HepG2 (cell line): Measurements from ENCODE around the gene S1PR2. TPM values are rescaled to one million over a fixed set of nuclear protein-coding genes. Genes with fewer than 3 reads are reported as not detected.
A peak's percentile ranks its signal among the peaks of the same experiment; 100 is the strongest.

Source experiments
- ATAD3A ChIP-seq: sonication (generic); formaldehyde crosslinking; IDR thresholded peaks from 2 replicates; pipeline ENCODE4 v1.4.0; 2020; ENCODE audit warnings: missing genetic modification reagents
- BRD4 ChIP-seq: sonication (generic); formaldehyde crosslinking; IDR thresholded peaks from 2 replicates; pipeline ENCODE4 v1.4.0; 2020; ENCODE audit warnings: missing genetic modification reagents
- CEBPB ChIP-seq: IDR thresholded peaks from 2 replicates; pipeline ENCODE4 v1.6.1; 2011; ENCODE audit warnings: low read depth, low read length, improper control_type of control experiment, borderline replicate concordance
- EZH2 ChIP-seq: conservative IDR thresholded peaks from 2 replicates; pipeline ENCODE4 v1.6.1; 2012; ENCODE audit warnings: mild to moderate bottlenecking, low read depth, low read length, moderate library complexity
- IKZF1 ChIP-seq: fragments of 450-650 bp; IDR thresholded peaks from 2 replicates; pipeline ENCODE4 v1.7.1; 2016
- JARID2 ChIP-seq: sonication (generic); formaldehyde crosslinking; IDR thresholded peaks from 2 replicates; pipeline ENCODE4 v1.8.1; 2023; ENCODE audit warnings: missing genetic modification reagents, inconsistent platforms; ENCODE audit not compliant: insufficient replicate concordance
- MBNL3 ChIP-seq: fragments of 250-450 bp; sonication (Bioruptor Pico); conservative IDR thresholded peaks from 2 replicates; pipeline ENCODE4 v1.8.0; 2022; ENCODE audit warnings: mild to moderate bottlenecking, inconsistent platforms
- MED8 ChIP-seq: sonication (generic); formaldehyde crosslinking; IDR thresholded peaks from 2 replicates; pipeline ENCODE4 v1.8.1; 2023; ENCODE audit warnings: mild to moderate bottlenecking, missing genetic modification reagents; ENCODE audit not compliant: insufficient replicate concordance
- MZF1 ChIP-seq: sonication (generic); formaldehyde crosslinking; IDR thresholded peaks from 2 replicates; pipeline ENCODE4 v1.8.1; 2023; ENCODE audit warnings: mild to moderate bottlenecking, missing genetic modification reagents, borderline replicate concordance
- POLR2A ChIP-seq, 2 experiments: IDR thresholded peaks; 2 replicates each; pipeline ENCODE4 v1.6.1; 2011; ENCODE audit warnings: low read depth in 2 of 2, low read length in 2 of 2, mild to moderate bottlenecking in 1 of 2, moderate library complexity in 1 of 2; ENCODE audit not compliant: insufficient read depth in 1 of 2
- RCOR2 ChIP-seq: IDR thresholded peaks from 2 replicates; pipeline ENCODE4 v1.6.1; 2016; ENCODE audit warnings: missing biosample characterization, missing genetic modification reagents
- SAP130 ChIP-seq: IDR thresholded peaks from 2 replicates; pipeline ENCODE4 v1.6.1; 2016; ENCODE audit warnings: low read depth
- SOX5 ChIP-seq: IDR thresholded peaks from 2 replicates; pipeline ENCODE4 v1.6.1; 2016; ENCODE audit warnings: borderline replicate concordance
- SP5 ChIP-seq: IDR thresholded peaks from 2 replicates; pipeline ENCODE4 v1.6.1; 2016; ENCODE audit warnings: low read depth, borderline replicate concordance
- TP53 ChIP-seq: sonication (generic); formaldehyde crosslinking; conservative IDR thresholded peaks from 2 replicates; pipeline ENCODE4 v1.4.0; 2020; ENCODE audit warnings: missing genetic modification reagents
- ZFP36L2 ChIP-seq: sonication (generic); formaldehyde crosslinking; IDR thresholded peaks from 2 replicates; pipeline ENCODE4 v1.4.0; 2020; ENCODE audit warnings: missing genetic modification reagents
- ZNF235 ChIP-seq: sonication (generic); formaldehyde crosslinking; IDR thresholded peaks from 2 replicates; pipeline ENCODE4 v1.8.1; 2023; ENCODE audit warnings: mild to moderate bottlenecking, missing genetic modification reagents, borderline replicate concordance
- ZNF501 ChIP-seq: sonication (generic); formaldehyde crosslinking; IDR thresholded peaks from 2 replicates; pipeline ENCODE4 v1.5.1; 2020; ENCODE audit warnings: mild to moderate bottlenecking, moderate library complexity, missing genetic modification reagents
- ZNF563 ChIP-seq: sonication (generic); formaldehyde crosslinking; IDR thresholded peaks from 2 replicates; pipeline ENCODE4 v1.8.0; 2022; ENCODE audit warnings: mild to moderate bottlenecking, moderate library complexity, missing genetic modification reagents
- ZNF607 ChIP-seq: sonication (generic); formaldehyde crosslinking; IDR thresholded peaks from 2 replicates; pipeline ENCODE4 v1.5.1; 2020; ENCODE audit warnings: missing genetic modification reagents, mild to moderate bottlenecking, borderline replicate concordance
- ZNF761 ChIP-seq: sonication (generic); formaldehyde crosslinking; conservative IDR thresholded peaks from 2 replicates; pipeline ENCODE4 v1.4.0; 2020; ENCODE audit warnings: mild to moderate bottlenecking, missing genetic modification reagents
- ZNF772 ChIP-seq: sonication (generic); formaldehyde crosslinking; IDR thresholded peaks from 2 replicates; pipeline ENCODE4 v1.5.0; 2020; ENCODE audit warnings: mild to moderate bottlenecking, missing genetic modification reagents
- ZNF816 ChIP-seq: sonication (generic); formaldehyde crosslinking; IDR thresholded peaks from 2 replicates; pipeline ENCODE4 v1.8.0; 2022; ENCODE audit warnings: missing genetic modification reagents, mild to moderate bottlenecking, borderline replicate concordance
- ZSCAN21 ChIP-seq: sonication (generic); formaldehyde crosslinking; IDR thresholded peaks from 2 replicates; pipeline ENCODE4 v1.8.0; 2022; ENCODE audit warnings: mild to moderate bottlenecking, missing genetic modification reagents, moderate library complexity, borderline replicate concordance
- polyA plus RNA-seq, 8 experiments: library from polyadenylated mRNA; depleted of rRNA in 3 of 8; stranded (reverse) in 7 of 8; unstranded in 1 of 8; fragments of >200 nt; fragmentation: Illumina TruSeq in 4 of 8; extraction: Trizol in 4 of 8; gene quantifications; 2 replicates each; pipeline versions ENCODE4 v1.2.1 to v1.2.3, GENCODE V29; 2011 to 2016; ENCODE audit warnings: low read depth in 4 of 8, missing spikeins in 1 of 8, mixed read lengths in 1 of 8; ENCODE audit not compliant: insufficient read depth in 1 of 8
- total RNA-seq, 5 experiments: library from RNA; depleted of rRNA; stranded (reverse); fragments of >200 nt; fragmentation: Illumina TruSeq; extraction: Trizol; gene quantifications; 2 replicates each; pipeline ENCODE4 v1.2.3, GENCODE V29; 2016; ENCODE audit warnings: low read depth in 1 of 5
- TF ChIP-seq, protein P1 (sequence below): sonication (generic); formaldehyde crosslinking; IDR thresholded peaks from 2 replicates; pipeline ENCODE4 v1.9.0; 2021; ENCODE audit warnings: missing genetic modification reagents, mild to moderate bottlenecking, borderline replicate concordance
- TF ChIP-seq, protein P2 (sequence below): sonication (generic); formaldehyde crosslinking; IDR thresholded peaks from 2 replicates; pipeline ENCODE4 v1.5.1; 2020; ENCODE audit warnings: missing genetic modification reagents, mild to moderate bottlenecking, borderline replicate concordance
- TF ChIP-seq, protein P3 (sequence below): sonication (generic); formaldehyde crosslinking; IDR thresholded peaks from 2 replicates; pipeline ENCODE4 v1.4.0; 2020; ENCODE audit warnings: missing genetic modification reagents, mild to moderate bottlenecking, borderline replicate concordance
- TF ChIP-seq, protein P4 (sequence below): sonication (generic); formaldehyde crosslinking; IDR thresholded peaks from 2 replicates; pipeline ENCODE4 v1.5.0; 2020; ENCODE audit warnings: missing genetic modification reagents

Gene S1PR2
- total and polyA plus RNA-seq, 2 of the 13 experiments (the other 11 are each of a cell fraction or from before 2014, with no cell fraction given), result 0.91 to 1.3 TPM

DNA sequence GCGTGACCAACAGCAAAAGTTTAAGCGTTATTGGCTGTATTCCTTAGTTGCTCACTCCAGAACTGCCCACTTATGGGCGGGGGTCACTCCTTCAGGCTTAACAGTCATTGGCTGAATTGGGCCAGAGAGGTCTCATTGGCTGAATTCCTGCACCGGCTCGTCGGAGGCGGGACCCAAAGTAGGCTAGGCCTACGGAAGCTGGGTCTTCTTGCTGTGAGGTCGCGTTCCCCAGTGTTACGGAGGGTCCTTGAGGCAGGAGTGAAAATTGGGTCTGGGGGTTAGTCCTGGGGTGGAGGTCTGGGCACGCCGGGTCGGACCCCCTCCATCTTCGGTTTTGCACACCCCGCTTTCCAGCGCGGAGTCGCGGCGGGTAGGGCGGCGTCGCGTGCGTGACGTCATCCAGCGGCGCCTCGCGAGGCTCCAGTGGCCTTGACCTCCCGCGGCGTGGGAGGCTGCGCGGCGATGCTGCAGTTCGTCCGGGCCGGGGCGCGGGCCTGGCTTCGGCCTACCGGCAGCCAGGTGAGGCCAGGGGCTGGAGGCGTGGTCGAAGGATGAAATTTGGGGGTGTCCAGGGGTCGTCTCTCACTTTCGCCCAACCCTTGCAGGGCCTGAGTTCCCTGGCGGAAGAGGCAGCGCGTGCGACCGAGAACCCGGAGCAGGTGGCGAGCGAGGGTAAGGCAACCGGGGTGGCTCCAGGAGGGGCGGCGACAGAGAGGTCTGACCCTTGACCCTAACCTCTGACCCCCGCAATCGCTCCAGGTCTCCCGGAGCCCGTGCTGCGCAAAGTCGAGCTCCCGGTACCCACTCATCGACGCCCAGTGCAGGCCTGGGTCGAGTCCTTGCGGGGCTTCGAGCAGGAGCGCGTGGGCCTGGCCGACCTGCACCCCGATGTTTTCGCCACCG, 20.9 kb upstream of the S1PR2 start, which contains the start of gene MRPL4 (continued):
- TF ChIP-seq, protein P1, sequence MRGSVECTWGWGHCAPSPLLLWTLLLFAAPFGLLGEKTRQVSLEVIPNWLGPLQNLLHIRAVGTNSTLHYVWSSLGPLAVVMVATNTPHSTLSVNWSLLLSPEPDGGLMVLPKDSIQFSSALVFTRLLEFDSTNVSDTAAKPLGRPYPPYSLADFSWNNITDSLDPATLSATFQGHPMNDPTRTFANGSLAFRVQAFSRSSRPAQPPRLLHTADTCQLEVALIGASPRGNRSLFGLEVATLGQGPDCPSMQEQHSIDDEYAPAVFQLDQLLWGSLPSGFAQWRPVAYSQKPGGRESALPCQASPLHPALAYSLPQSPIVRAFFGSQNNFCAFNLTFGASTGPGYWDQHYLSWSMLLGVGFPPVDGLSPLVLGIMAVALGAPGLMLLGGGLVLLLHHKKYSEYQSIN (CRISPR knock-in tag), result no peak
- peak; percentile 81 for TF ChIP-seq ZNF772
- peak; percentile 93 for TF ChIP-seq ZNF501
- TF ChIP-seq, protein P2, sequence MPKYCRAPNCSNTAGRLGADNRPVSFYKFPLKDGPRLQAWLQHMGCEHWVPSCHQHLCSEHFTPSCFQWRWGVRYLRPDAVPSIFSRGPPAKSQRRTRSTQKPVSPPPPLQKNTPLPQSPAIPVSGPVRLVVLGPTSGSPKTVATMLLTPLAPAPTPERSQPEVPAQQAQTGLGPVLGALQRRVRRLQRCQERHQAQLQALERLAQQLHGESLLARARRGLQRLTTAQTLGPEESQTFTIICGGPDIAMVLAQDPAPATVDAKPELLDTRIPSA (CRISPR knock-in tag), result no peak
- no peak for TF ChIP-seq ZFP36L2 (CRISPR knock-in tag)
- peak; percentile 52 for TF ChIP-seq SP5 (CRISPR knock-in tag)
- TF ChIP-seq ZNF607 (CRISPR knock-in tag), result 0 out of 2 replicates have a peak, but pooled peaks have one; percentile 62
- TF ChIP-seq BRD4 (CRISPR knock-in tag), result peak; percentile 91
- TF ChIP-seq, protein P3, sequence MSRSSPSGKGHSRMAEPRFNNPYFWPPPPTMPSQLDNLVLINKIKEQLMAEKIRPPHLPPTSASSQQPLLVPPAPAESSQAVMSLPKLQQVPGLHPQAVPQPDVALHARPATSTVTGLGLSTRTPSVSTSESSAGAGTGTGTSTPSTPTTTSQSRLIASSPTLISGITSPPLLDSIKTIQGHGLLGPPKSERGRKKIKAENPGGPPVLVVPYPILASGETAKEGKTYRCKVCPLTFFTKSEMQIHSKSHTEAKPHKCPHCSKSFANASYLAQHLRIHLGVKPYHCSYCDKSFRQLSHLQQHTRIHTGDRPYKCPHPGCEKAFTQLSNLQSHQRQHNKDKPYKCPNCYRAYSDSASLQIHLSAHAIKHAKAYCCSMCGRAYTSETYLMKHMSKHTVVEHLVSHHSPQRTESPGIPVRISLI, result no peak
- peak; percentile 98 for TF ChIP-seq SAP130 (CRISPR knock-in tag)
- no peak for TF ChIP-seq SOX5 (CRISPR knock-in tag)
- TF ChIP-seq POLR2A (IDR thresholded peaks at IDR 0.05; ENCODE audit: insufficient read depth in 1 of 2, low read depth in 2 of 2, low read length in 2 of 2), result peak; percentile 81 to 87
- no peak for TF ChIP-seq TP53 (CRISPR knock-in tag)
- TF ChIP-seq IKZF1, result no peak
- no peak for TF ChIP-seq JARID2 (CRISPR knock-in tag)
- no peak for TF ChIP-seq ZNF761 (CRISPR knock-in tag)
- TF ChIP-seq CEBPB, result no peak
- peak; percentile 88; the same call in 1 of the 2 replicates for TF ChIP-seq ZSCAN21 (CRISPR knock-in tag)
- no peak for TF ChIP-seq EZH2
- TF ChIP-seq MBNL3 (CRISPR knock-in tag), result no peak
- no peak; the same call in 1 of the 2 replicates for TF ChIP-seq ATAD3A
- TF ChIP-seq, protein P4, sequence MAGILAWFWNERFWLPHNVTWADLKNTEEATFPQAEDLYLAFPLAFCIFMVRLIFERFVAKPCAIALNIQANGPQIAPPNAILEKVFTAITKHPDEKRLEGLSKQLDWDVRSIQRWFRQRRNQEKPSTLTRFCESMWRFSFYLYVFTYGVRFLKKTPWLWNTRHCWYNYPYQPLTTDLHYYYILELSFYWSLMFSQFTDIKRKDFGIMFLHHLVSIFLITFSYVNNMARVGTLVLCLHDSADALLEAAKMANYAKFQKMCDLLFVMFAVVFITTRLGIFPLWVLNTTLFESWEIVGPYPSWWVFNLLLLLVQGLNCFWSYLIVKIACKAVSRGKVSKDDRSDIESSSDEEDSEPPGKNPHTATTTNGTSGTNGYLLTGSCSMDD, result no peak
- TF ChIP-seq RCOR2 (CRISPR knock-in tag), result 0 out of 2 replicates have a peak, but pooled peaks have one; percentile 20
- peak; percentile 63; the same call in 1 of the 2 replicates for TF ChIP-seq ZNF563
- TF ChIP-seq MZF1, result no peak
- TF ChIP-seq ZNF816, result no peak
- peak; percentile 66 for TF ChIP-seq MED8
- peak; percentile 43; the same call in 1 of the 2 replicates for TF ChIP-seq ZNF235 (CRISPR knock-in tag)
